Caco-2 (cell line): Measurements from ENCODE around the gene EIF5AL1. TPM values are rescaled to one million over a fixed set of nuclear protein-coding genes. Genes with fewer than 3 reads are reported as not detected.

Source experiments
- BruUV-seq: library from RNA; stranded (reverse); fragments of 400-500 nt; replicated peaks from 2 replicates; lab custom pipeline; 2021; lab: Mats Ljungman, UMichigan
- CTCF ChIA-PET: fragments of 300-600 bp; sonication (Branson Sonifier 250); formaldehyde crosslinking; loops from one replicate; lab custom pipeline; 2022; ENCODE audit warnings: antibody characterized with exemption; lab: Charles Lee
- POLR2A ChIA-PET: fragments of 300-600 bp; sonication (Branson Sonifier 250); formaldehyde crosslinking; loops from one replicate; lab custom pipeline; 2022; ENCODE audit warnings: antibody characterized with exemption; lab: Charles Lee
- DNase-seq, 2 experiments: peaks; one replicate each; pipeline versions ENCODE4 v3.0.0 to v3.0.0-alpha.2; 2020 to 2022
- H3K27me3 ChIP-seq: replicated peaks from 2 replicates; pipeline ENCODE4 v1.6.0; 2011; ENCODE audit warnings: low read length; ENCODE audit not compliant: control insufficient read depth, insufficient read depth
- H3K36me3 ChIP-seq: 2 replicates; pipeline ENCODE4 v1.5.1; 2011; ENCODE audit warnings: low read length; ENCODE audit not compliant: control insufficient read depth, insufficient read depth
- H3K4me1 ChIP-seq: fragments of 250-450 bp; sonication (Bioruptor Pico); 2 replicates; pipeline ENCODE4 v1.5.1; 2020; ENCODE audit warnings: mild to moderate bottlenecking
- H3K4me3 ChIP-seq: 2 replicates; pipeline ENCODE4 v1.5.1; 2011; ENCODE audit warnings: low read depth, mild to moderate bottlenecking, control low read depth, low read length
- H3K9me3 ChIP-seq: fragments of 250-450 bp; sonication (Bioruptor Pico); 2 replicates; pipeline ENCODE4 v1.5.1; 2020; ENCODE audit warnings: mild to moderate bottlenecking, moderate library complexity
- H3K27ac Mint-ChIP-seq: one replicate; pipeline ENCODE4 v1.8.0; 2022; ENCODE audit warnings: mixed read lengths; ENCODE audit not compliant: unreplicated experiment
- H3K27me3 Mint-ChIP-seq: one replicate; pipeline ENCODE4 v1.8.0; 2022; ENCODE audit warnings: mixed read lengths; ENCODE audit not compliant: insufficient read depth, unreplicated experiment
- H3K36me3 Mint-ChIP-seq: one replicate; pipeline ENCODE4 v1.8.0; 2022; ENCODE audit warnings: mild to moderate bottlenecking, mixed read lengths; ENCODE audit not compliant: insufficient read depth, unreplicated experiment
- H3K4me1 Mint-ChIP-seq: one replicate; pipeline ENCODE4 v1.8.0; 2022; ENCODE audit warnings: low read depth, mixed read lengths; ENCODE audit not compliant: unreplicated experiment
- H3K4me3 Mint-ChIP-seq: one replicate; pipeline ENCODE4 v1.8.0; 2022; ENCODE audit warnings: mild to moderate bottlenecking, moderate library complexity, mixed read lengths; ENCODE audit not compliant: unreplicated experiment
- H3K9me3 Mint-ChIP-seq: one replicate; pipeline ENCODE4 v1.8.0; 2022; ENCODE audit warnings: mixed read lengths; ENCODE audit not compliant: unreplicated experiment
- CTCF ChIP-seq, 2 experiments: fragments of 200-600 bp in 1 of 2; IDR thresholded peaks; 1 replicate in 1 of 2; 2 replicates in 1 of 2; pipeline versions ENCODE4 v1.5.1 to v1.8.0; 2011 to 2022; ENCODE audit warnings: antibody characterized with exemption in 1 of 2, control low read depth in 1 of 2, inconsistent platforms in 1 of 2, low read depth in 1 of 2, low read length in 1 of 2, mild to moderate bottlenecking in 1 of 2, moderate library complexity in 1 of 2; ENCODE audit not compliant: insufficient read depth in 1 of 2, severe bottlenecking in 1 of 2, unreplicated experiment in 1 of 2
- intact Hi-C: fragments of 100-400 bp; cut with micrococcal nuclease; formaldehyde crosslinking; loops from one replicate; pipeline ENCODE4 v1.10.0; 2022; ENCODE audit not compliant: unreplicated experiment
- total RNA-seq: library from RNA; stranded (reverse); gene quantifications from 2 replicates; pipeline ENCODE4 v1.2.3, GENCODE V29; 2022

The EIF5AL1 gene
- total RNA-seq, 1 experiment from 2014 or later, result 0.93 TPM

- ChIA-PET POLR2A (no interaction called here), CTCF (interaction anchor here (0.8 to 2.7 kb wide), 6 partner anchors 14 to 114 kb away, joined by 3 to 41 read pairs (median 4); partner anchors contain the start of gene ZCCHC24)
- Mint-ChIP-seq H3K27ac (no peak overlapping the region), H3K4me3 (no peak overlapping the region), H3K27me3 (no peaks in the 10 kb centered on the region), H3K36me3 (no peaks in the 10 kb centered on the region), H3K9me3 (no peaks in the 10 kb centered on the region), H3K4me1 (peaks cover 6% of the 10 kb centered on the region)
- H3K4me3 ChIP-seq, result no peak overlapping the region
- intact Hi-C loops, result loop anchor here (5.0 kb wide), 1 partner anchor 101 kb away; no protein-coding TSS in a partner anchor
- DNase-seq, result peak in 1 of 2 experiments; percentile 17
- H3K36me3 ChIP-seq, result no peaks in the 10 kb centered on the region
- H3K9me3 ChIP-seq, result no peaks in the 10 kb centered on the region
- no TSS peak for BruUV-seq
- no peaks in the 10 kb centered on the region; the same call in 1 of the 2 replicates for H3K27me3 ChIP-seq
- no peak for TF ChIP-seq CTCF (IDR thresholded peaks at IDR 0.05; ENCODE audit: insufficient read depth in 1 of 2, low read depth in 1 of 2, low read length in 1 of 2, severe bottlenecking in 1 of 2, unreplicated experiment in 1 of 2)
- H3K4me1 ChIP-seq, result no peaks in the 10 kb centered on the region
Measured at GRCh38 chr10:79488336-79488735, 24.0 kb upstream of the EIF5AL1 start.

GRCh38 chr10:79488870-79489269, 23.5 kb upstream of the EIF5AL1 start:
- Mint-ChIP-seq H3K4me3 (no peak overlapping the region), H3K27me3 (no peaks in the 10 kb centered on the region), H3K9me3 (no peaks in the 10 kb centered on the region), H3K27ac (no peak overlapping the region), H3K4me1 (peaks cover 6% of the 10 kb centered on the region), H3K36me3 (no peaks in the 10 kb centered on the region)
- Histone ChIP-seq H3K4me1 (no peaks in the 10 kb centered on the region), H3K4me3 (no peak overlapping the region), H3K36me3 (no peaks in the 10 kb centered on the region), H3K27me3 (no peaks in the 10 kb centered on the region; the same call in 1 of the 2 replicates), H3K9me3 (no peaks in the 10 kb centered on the region)
- ChIA-PET POLR2A (no interaction called here), CTCF (interaction anchor here (2.7 kb wide), 1 partner anchor 115 kb away, joined by 41 read pairs; no protein-coding TSS in a partner anchor)
- TF ChIP-seq CTCF (IDR thresholded peaks at IDR 0.05; ENCODE audit: insufficient read depth in 1 of 2, low read depth in 1 of 2, low read length in 1 of 2, severe bottlenecking in 1 of 2, unreplicated experiment in 1 of 2), result no peak
- intact Hi-C loops, result loop anchor here (5.0 kb wide), 1 partner anchor 102 kb away; no protein-coding TSS in a partner anchor
- BruUV-seq, result no TSS peak
- DNase-seq, result no peak

- BruUV-seq, result no TSS peak
- no peaks in the 10 kb centered on the region for H3K36me3 Mint-ChIP-seq
- H3K4me3 ChIP-seq, result no peak overlapping the region
- H3K4me1 Mint-ChIP-seq, result peaks cover 6% of the 10 kb centered on the region
- no peak overlapping the region for H3K27ac Mint-ChIP-seq
- no peaks in the 10 kb centered on the region for H3K9me3 ChIP-seq
- no peaks in the 10 kb centered on the region for H3K4me1 ChIP-seq
- intact Hi-C loops, result no loop called here
- no peaks in the 10 kb centered on the region for H3K36me3 ChIP-seq
- no peak for TF ChIP-seq CTCF (IDR thresholded peaks at IDR 0.05; ENCODE audit: insufficient read depth in 1 of 2, low read depth in 1 of 2, low read length in 1 of 2, severe bottlenecking in 1 of 2, unreplicated experiment in 1 of 2)
- DNase-seq, result no peak
- H3K27me3 ChIP-seq, result no peaks in the 10 kb centered on the region
- ChIA-PET POLR2A (no interaction called here), CTCF (no interaction called here)
- H3K4me3 Mint-ChIP-seq, result no peak overlapping the region
- H3K9me3 Mint-ChIP-seq, result no peaks in the 10 kb centered on the region
- H3K27me3 Mint-ChIP-seq, result peaks cover 5% of the 10 kb centered on the region
Measured at GRCh38 chr10:79490400-79491142, 21.8 kb upstream of the EIF5AL1 start.
